Superior temporal gyrus (tissue), 1 donor: ENCODE measurements around the gene TP53AIP1.
"Not testable (repeated sequence)": the region's sequence is repeated elsewhere in the genome, so short reads cannot be mapped to it uniquely, and the experiment has no call there.

Experiments
- DNase-seq: peaks from one replicate; pipeline ENCODE4 v3.0.0-alpha.2; 2016; ENCODE audit errors: extremely low spot score

TP53AIP1 gene

GRCh38 chr11:128926000-128926399, 16.7 kb downstream of the TP53AIP1 start:
- no peak for DNase-seq

GRCh38 chr11:128925250-128925600, 17.4 kb downstream of the TP53AIP1 start:
- DNase-seq, result no peak

GRCh38 chr11:128924510-128925249, 18.0 kb downstream of the TP53AIP1 start:
- DNase-seq, result no peak

- no peak for DNase-seq
Observed at GRCh38 chr11:128924104-128924503, 18.6 kb downstream of the TP53AIP1 start.

GRCh38 chr11:128921793-128922192, 20.9 kb downstream of the TP53AIP1 start:
- no peak for DNase-seq

- DNase-seq, result no peak
Observed at GRCh38 chr11:128920666-128921065, 22.0 kb downstream of the TP53AIP1 start.

GRCh38 chr11:128919635-128920034, 23.0 kb downstream of the TP53AIP1 start:
- not testable (repeated sequence) for DNase-seq

GRCh38 chr11:128919216-128919615, 23.5 kb downstream of the TP53AIP1 start:
- no peak for DNase-seq

GRCh38 chr11:128917144-128917724, 25.4 kb downstream of the TP53AIP1 start:
- no peak for DNase-seq

GRCh38 chr11:128916681-128917080, 26.0 kb downstream of the TP53AIP1 start:
- DNase-seq, result no peak

- no peak for DNase-seq
Observed at GRCh38 chr11:128916037-128916572, 26.6 kb downstream of the TP53AIP1 start.

GRCh38 chr11:128915149-128915521, 27.5 kb downstream of the TP53AIP1 start:
- no peak for DNase-seq

- DNase-seq, result no peak
Observed at GRCh38 chr11:128914216-128915148, 28.2 kb downstream of the TP53AIP1 start.

- DNase-seq, result no peak
Observed at GRCh38 chr11:128913806-128914205, 28.9 kb downstream of the TP53AIP1 start.

GRCh38 chr11:128911701-128912100, 31.0 kb downstream of the TP53AIP1 start:
- no peak for DNase-seq

GRCh38 chr11:128911239-128911638, 31.4 kb downstream of the TP53AIP1 start:
- DNase-seq, result no peak

- DNase-seq, result no peak
Observed at GRCh38 chr11:128910576-128910975, 32.1 kb downstream of the TP53AIP1 start.

GRCh38 chr11:128909438-128910125, 33.1 kb downstream of the TP53AIP1 start:
- DNase-seq, result no peak

- no peak for DNase-seq
Observed at GRCh38 chr11:128908391-128909246, 34.1 kb downstream of the TP53AIP1 start.

GRCh38 chr11:128907585-128907984, 35.1 kb downstream of the TP53AIP1 start:
- DNase-seq, result no peak
